GM12875 (cell line): ENCODE measurements around the gene KRT6C.

Experiments
- H3K4me3 ChIP-seq: one replicate; pipeline ENCODE4 v1.5.1; 2011; ENCODE audit warnings: low read depth, low read length, control low read depth
- TF ChIP-seq, protein P1 (sequence below): IDR thresholded peaks from 2 replicates; pipeline ENCODE4 v1.5.1; 2011; ENCODE audit warnings: low read depth, mild to moderate bottlenecking, control low read depth, inconsistent platforms, low read length, moderate library complexity, borderline replicate concordance; ENCODE audit not compliant: insufficient read depth

Gene KRT6C

DNA sequence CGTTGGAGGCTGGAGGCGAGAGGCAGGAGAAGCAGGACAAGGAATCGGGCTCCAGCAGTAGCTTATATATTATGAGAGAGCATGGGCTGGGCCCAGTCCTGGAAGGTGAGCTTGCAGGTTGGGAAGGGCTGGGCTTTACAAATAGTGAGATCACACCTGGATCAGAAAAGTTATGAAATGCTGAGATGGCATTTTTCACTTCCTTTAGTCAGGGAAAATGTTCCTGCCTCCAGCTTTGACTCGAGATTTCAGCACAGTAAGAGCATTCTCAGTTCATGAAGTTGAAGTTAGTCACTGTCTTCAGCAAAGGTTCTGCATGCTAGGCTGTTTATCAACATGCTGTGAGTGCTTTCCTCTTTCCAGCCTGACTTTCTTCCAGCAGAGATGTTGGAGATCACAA lies at the start of gene KRT6C:
Gene KRT6C (minus strand): TSS at position 38 of the 400 bp plus-strand sequence. CDS start 68 bp downstream, outside the sequence.
- H3K4me3 ChIP-seq = no peak within 1 kb of the TSS
- TF ChIP-seq, protein P1, sequence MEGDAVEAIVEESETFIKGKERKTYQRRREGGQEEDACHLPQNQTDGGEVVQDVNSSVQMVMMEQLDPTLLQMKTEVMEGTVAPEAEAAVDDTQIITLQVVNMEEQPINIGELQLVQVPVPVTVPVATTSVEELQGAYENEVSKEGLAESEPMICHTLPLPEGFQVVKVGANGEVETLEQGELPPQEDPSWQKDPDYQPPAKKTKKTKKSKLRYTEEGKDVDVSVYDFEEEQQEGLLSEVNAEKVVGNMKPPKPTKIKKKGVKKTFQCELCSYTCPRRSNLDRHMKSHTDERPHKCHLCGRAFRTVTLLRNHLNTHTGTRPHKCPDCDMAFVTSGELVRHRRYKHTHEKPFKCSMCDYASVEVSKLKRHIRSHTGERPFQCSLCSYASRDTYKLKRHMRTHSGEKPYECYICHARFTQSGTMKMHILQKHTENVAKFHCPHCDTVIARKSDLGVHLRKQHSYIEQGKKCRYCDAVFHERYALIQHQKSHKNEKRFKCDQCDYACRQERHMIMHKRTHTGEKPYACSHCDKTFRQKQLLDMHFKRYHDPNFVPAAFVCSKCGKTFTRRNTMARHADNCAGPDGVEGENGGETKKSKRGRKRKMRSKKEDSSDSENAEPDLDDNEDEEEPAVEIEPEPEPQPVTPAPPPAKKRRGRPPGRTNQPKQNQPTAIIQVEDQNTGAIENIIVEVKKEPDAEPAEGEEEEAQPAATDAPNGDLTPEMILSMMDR = no peak

DNA sequence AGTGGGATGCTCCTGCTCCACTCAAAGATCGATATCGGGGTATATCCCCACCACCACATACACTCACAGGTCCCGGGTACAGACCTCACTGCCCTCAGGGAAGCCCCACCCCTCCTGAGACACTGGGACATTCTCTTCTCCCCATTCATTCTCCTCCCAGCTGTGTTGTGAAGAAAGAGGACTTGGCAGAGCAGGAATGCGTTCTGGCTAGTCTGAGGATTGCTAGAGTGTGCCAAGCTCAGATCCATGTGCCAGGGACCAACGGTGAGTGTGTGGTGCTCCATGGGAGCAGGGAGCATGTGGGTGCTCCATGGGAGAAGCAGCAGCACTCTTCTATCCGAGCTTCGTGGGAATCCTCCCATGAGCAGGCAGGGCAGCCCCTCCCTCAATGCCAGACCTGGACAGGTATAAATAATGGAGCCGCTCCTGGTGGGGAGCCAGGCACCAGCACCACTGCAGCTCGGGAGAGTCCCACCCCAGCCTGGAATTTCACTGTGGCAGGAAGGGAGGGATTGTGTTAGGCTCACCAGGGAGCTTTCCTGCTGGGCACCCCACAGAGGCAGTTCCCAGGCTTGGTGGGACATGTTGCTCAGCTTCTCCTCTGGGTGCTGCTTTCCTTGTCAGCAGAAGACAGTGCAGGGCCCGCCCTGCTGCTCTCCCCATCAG lies 48.9 kb upstream of the KRT6C start:
- TF ChIP-seq, protein P1 = no peak
- H3K4me3 ChIP-seq = no peak overlapping the region

DNA sequence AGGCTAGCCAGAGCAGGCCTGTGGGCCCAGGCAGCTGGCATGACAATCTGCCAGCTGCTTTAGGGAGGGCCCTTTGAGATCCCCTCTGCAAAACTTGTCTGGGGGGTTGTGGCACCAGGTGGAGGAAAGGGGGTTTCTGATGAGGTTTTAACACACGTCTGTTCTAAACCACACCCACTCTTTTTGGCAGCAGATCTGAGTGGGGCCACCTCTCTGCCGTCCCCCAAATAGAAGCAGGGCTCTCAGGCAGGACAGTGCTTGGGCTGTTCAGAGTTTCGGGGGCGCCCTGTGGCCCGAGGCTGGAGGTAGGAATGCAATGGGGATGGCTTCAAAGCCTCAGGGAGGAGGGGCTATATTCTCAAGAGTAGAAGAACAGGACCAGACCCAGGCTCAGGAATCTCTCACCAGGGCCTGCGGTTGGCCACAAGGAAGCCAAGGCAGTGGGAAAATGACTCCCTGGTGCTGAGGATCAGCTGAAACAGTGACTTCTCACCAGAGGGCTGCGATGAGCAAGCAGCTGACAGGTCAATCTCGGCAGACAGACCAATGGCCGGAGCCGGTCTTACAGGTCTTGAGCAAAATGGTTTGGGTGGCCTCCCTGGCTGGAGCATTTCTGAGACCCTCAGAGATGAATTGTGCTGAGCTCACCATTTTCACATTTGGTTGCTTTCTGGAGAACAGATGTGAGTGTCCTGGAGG lies 48.1 kb upstream of the KRT6C start:
- TF ChIP-seq, protein P1 = no peak
- no peak overlapping the region for H3K4me3 ChIP-seq

DNA sequence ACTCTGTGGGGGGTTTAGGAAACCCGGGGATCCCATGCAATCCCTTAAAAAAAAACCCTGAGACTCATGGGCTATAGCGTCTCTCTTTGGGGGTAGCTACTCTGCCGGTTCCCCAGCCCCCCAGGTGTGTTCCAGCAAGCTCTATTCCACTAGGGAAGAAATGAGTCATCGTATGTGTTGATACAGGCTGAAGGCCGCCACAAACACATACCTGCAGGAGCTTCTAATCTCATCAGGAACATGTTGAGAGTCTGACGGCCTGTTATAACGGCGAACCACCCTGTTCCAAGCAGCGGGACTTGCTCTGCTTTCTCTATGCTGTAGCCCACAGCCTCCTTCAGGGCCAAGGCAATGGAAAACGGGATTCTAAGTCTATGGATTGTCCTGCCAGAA lies 47.6 kb upstream of the KRT6C start:
- TF ChIP-seq, protein P1 = no peak
- H3K4me3 ChIP-seq = no peak overlapping the region

DNA sequence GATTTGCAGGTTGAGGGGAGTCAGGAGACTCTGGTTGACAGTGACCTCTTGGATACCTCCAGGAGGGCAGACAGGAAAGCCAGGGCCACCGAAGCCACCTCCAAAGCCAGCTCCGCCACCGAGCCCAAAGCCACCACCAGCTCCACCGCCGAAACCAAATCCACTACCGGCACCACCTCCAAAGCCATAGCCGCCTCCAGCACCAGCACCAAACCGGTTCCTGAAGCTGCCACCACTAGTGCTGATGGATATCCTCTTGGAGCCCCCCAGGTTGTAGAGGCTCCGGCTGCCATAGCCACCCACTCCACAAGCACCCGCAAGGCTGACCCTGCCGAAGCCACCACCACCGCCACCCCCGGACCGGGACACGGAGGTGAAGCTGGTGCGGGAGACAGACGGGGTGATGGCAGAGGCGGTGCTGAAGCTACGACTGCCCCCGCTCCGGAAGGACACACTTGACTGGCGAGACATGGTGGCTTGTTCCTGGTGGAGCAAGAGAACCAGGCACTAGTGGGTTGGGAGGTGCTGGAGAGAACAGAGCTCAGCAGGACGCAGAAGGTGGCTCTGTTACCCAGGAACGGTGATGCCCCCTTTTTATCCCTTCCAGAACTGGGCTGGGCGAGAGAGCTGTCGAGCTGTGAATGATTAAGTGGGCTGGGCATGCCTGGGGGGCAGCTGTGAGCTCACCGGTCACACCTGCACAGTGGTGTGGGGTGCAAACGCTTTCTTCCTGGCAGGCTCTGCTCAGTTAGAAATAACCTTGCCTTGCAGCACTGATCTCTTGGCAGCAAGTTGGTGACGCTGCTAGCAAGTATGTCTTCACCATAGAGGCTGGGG lies 46.4 kb upstream of the KRT6C start, which contains the start of gene KRT5:
Gene KRT5 (minus strand): TSS at position 569 of the 837 bp plus-strand sequence. CDS start 98 bp downstream, at position 471.
- TF ChIP-seq, protein P1 = no peak
- no peak within 1 kb of the TSS for H3K4me3 ChIP-seq

DNA sequence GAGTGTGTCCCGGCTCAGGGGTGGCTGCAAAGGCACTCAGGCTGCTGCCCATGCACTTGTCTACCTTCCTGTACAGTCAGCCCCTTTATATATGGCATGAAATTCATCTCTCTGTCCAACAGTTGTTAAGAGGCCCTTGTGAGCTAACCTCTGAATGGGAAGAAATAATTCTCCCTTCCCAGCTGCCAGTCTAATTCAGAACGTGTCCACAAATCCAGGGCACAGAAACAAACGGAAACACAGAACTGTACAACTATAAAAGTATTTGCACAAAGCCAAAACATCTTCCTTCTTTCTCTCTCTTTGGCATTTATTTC lies 45.7 kb upstream of the KRT6C start:
- TF ChIP-seq, protein P1 = no peak
- no peak overlapping the region for H3K4me3 ChIP-seq
